Measurements from ENCODE around the gene TAX1BP3.

Gene TAX1BP3

DNA sequence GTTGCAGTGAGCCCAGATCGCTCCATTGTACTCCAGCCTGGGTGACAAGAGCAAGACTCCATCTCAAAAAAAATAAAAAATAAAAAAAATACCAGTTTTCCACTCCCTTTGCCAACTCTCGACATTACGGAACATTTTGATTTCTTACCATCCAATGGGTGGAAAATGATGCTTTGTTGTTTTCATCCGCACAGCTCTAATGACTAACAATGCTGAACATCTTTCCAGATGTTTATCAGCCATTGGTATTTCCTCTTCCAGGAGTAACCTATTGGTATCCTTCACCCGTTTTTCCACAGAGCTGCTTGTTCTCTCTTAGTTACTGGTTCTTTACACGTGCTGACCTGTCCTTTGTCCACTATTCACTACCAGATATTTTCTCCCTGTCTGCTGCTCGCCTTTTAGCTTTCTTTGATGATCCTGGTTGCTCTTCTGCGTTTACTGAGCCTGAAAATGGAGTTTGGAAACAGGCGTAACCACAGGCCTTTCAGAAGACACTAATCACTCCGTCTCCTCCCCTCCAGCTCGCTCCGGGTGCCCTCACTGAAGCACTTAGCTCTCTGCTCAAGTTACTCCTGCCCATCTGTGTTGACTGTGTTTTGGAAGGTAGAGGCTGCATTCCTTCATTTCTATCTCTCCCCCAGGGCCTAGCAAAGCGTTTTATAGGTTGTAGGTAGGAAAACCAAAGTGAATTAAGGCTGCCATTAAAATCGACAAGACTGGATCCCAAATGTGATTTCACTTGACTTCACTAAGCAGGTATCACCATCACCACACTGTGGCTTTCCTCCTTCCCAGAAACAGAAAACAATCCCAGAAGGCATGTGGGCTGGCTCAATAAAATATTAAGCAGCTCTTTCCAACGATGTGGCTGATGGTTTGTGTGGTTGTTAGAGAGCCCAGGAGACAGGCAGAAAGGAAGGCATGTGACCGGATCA lies 41.3 kb downstream of the TAX1BP3 start:
- DNase-seq (ENCODE audit: low read depth in 2 of 2): no peak

DNA sequence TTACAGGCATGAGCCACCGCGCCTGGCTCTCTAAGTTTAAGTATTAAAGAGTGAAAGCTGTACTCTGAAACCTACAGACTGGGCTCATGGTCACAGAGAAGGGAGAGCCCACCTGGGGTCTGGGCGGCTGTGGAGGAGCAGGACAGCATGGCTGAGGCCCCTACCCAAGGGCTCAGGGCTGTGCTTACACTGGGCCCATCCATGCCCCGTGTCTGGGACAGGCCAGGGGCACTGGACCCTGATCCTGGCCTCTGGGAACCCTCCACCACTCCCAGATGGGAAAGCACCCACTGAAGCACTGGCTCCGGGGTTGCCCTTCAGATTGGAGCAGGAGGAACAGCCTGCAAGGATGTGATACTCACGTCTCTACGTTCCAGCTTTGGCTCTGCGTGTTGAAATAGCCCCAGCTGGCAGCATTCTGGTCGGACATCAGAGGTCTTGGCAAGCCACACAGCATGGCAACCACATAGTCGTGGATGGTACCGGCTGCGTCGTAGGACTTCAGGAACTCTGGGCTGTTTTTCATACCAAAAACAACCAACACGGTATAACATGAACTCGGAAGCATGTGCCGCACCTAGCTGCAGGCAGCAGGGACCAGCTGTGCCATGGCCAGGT lies 45.3 kb downstream of the TAX1BP3 start:
- DNase-seq (ENCODE audit: low read depth in 2 of 2): no peak

DNA sequence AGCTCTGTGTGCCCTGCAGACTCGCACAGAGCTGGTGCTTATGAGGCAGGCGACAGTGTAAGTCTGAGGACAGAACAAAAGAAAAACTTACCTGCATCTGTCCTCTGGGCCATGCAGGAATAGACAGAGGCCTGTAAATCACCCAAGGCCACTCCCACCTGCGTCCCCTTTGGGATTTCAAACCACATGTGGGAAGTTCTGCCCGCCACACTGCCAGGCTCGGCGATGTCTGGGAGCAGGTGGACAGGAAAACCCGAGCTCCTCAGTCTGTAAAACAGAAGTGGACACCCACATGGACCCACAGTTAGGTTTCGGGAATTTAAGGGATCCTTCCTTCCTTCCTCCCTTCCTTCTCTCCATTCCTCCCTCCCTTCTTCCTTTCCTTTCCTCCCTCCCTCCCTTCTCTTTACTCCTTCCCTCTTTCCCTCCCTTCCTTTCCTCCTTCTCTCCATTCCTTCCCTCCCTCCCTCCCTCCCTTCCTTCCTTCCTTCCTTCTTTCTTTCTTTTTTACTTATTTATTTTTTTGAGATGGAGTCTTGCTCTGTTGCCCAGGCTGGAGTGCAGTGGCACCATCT lies 47.1 kb downstream of the TAX1BP3 start:
- DNase-seq (ENCODE audit: low read depth in 2 of 2): no peak

DNA sequence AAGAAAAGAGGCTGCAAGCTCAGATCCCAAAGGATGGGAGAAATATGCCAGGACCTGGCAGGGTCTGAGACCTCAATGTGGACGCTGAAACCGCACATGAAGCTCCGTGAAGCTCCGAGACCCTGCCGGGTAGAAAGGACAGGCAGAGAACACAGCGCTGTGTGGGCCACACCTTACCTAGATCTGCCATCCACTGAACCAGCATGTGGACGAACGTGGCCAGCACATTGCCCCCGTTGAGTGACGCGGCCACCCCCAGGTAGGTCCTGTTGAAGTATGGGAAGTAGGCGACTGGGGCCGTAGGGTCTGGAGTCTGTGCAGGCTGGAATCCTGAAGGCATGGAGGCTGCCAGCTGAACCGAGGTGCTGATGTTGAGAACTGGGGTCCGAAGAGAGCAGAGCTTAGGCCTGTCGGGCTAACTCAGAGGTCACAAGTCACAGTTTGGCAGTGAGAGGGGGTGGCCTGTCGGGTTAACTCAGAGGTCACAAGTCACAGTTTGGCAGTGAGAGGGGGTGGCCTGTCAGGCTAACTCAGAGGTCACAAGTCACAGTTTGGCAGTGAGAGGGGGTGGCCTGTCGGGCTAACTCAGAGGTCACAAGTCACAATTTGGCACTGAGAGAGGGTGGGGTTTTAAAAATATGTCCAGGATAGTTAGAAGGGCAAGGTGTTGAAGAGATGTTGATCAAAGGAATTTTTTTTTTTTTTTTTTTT lies 53.1 kb downstream of the TAX1BP3 start:
- no peak for DNase-seq (ENCODE audit: low read depth in 2 of 2)

DNA sequence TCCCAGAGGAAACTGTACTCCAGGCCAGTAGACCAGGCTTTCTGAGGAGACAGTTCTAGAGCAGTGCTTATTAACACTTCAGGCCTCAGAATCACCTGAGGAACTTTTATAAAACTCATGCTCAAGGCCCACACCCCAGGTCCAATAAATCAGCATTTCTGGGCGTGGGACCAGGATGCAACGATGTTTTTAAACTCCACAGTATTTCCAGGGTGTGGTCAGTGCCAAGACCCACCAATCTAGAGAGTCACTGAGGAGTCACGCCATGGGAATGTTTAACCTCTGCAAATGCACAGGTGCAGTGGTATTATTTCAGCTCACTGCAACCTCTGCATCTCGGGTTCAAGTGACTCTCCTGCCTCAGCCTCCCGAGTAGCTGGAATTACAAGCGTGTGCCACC lies 55.3 kb downstream of the TAX1BP3 start:
- DNase-seq (ENCODE audit: low read depth in 2 of 2): no peak

All from stimulated activated CD4-positive, alpha-beta T cell treated with anti-CD3 and anti-CD28 coated beads, Interleukin-1b, Interleukin-23, amount 100 ng/mL, for 1 hour (primary cell).